A549 (cell line): ENCODE data around the gene UFSP1.

Experiments used
- BHLHE40 ChIP-seq: IDR thresholded peaks from 2 replicates; pipeline ENCODE4 v1.6.1; 2012; ENCODE audit warnings: low read depth, low read length, inconsistent platforms
- MYC ChIP-seq: IDR thresholded peaks from 2 replicates; pipeline ENCODE4 v1.6.1; 2012; ENCODE audit warnings: mild to moderate bottlenecking, inconsistent platforms, low read length, improper control_type of control experiment, borderline replicate concordance
- RAD21 ChIP-seq, 2 experiments: fragments of >200 bp in 1 of 2; sonication (Bioruptor Twin) in 1 of 2; formaldehyde crosslinking in 1 of 2; IDR thresholded peaks in 1 of 2; conservative IDR thresholded peaks in 1 of 2; 2 replicates in 1 of 2; 3 replicates in 1 of 2; pipeline ENCODE4 v1.6.1; 2012 to 2018; ENCODE audit warnings: inconsistent platforms in 1 of 2
- RCOR1 ChIP-seq: fragments of 150-350 bp; IDR thresholded peaks from 2 replicates; pipeline ENCODE4 v1.6.1; 2014; ENCODE audit warnings: antibody characterized with exemption, low read length, low read depth
- TF ChIP-seq, protein P1 (sequence below): fragments of >200 bp; sonication (Bioruptor Twin); formaldehyde crosslinking; IDR thresholded peaks from 3 replicates; pipeline ENCODE4 v1.5.1; 2016
- TF ChIP-seq, protein P2 (sequence below): fragments of 250-450 bp; sonication (Bioruptor Pico); IDR thresholded peaks from 2 replicates; pipeline ENCODE4 v1.5.0; 2020; ENCODE audit warnings: low read depth, mild to moderate bottlenecking, moderate library complexity
- TF ChIP-seq, protein P3 (sequence below): fragments of 450-650 bp; IDR thresholded peaks from 2 replicates; pipeline ENCODE4 v1.6.1; 2014; ENCODE audit warnings: antibody characterized with exemption

DNA sequence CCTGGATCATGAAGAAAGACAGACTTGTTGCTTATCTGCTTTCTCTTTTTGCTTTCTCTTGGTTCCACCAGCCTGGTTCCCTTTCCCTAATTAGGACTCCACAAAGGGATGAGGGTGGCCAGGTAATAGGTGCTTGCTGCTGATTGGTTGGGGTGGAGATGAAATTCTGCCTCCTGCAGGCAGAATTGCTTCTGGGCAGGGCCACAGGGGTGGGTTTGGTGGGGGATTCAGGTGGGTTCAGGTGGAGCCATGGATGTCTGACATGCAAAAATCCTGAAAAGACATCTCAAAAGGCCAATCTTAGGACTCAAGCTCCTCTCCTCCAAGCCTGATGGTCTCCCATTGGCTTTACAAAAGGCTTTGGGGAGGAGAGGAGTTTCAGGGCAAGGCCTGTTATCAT lies 31.5 kb upstream of the UFSP1 start:
- TF ChIP-seq, protein P1, sequence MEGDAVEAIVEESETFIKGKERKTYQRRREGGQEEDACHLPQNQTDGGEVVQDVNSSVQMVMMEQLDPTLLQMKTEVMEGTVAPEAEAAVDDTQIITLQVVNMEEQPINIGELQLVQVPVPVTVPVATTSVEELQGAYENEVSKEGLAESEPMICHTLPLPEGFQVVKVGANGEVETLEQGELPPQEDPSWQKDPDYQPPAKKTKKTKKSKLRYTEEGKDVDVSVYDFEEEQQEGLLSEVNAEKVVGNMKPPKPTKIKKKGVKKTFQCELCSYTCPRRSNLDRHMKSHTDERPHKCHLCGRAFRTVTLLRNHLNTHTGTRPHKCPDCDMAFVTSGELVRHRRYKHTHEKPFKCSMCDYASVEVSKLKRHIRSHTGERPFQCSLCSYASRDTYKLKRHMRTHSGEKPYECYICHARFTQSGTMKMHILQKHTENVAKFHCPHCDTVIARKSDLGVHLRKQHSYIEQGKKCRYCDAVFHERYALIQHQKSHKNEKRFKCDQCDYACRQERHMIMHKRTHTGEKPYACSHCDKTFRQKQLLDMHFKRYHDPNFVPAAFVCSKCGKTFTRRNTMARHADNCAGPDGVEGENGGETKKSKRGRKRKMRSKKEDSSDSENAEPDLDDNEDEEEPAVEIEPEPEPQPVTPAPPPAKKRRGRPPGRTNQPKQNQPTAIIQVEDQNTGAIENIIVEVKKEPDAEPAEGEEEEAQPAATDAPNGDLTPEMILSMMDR, result no peak
- TF ChIP-seq, protein P2, sequence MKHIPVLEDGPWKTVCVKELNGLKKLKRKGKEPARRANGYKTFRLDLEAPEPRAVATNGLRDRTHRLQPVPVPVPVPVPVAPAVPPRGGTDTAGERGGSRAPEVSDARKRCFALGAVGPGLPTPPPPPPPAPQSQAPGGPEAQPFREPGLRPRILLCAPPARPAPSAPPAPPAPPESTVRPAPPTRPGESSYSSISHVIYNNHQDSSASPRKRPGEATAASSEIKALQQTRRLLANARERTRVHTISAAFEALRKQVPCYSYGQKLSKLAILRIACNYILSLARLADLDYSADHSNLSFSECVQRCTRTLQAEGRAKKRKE, result no peak
- no peak for TF ChIP-seq RCOR1
- no peak for TF ChIP-seq RAD21 (conservative IDR thresholded peaks at IDR 0.05 in 1 of 2, IDR thresholded peaks at IDR 0.05 in 1 of 2)
- TF ChIP-seq BHLHE40, result no peak
- TF ChIP-seq MYC, result no peak
- TF ChIP-seq, protein P3, sequence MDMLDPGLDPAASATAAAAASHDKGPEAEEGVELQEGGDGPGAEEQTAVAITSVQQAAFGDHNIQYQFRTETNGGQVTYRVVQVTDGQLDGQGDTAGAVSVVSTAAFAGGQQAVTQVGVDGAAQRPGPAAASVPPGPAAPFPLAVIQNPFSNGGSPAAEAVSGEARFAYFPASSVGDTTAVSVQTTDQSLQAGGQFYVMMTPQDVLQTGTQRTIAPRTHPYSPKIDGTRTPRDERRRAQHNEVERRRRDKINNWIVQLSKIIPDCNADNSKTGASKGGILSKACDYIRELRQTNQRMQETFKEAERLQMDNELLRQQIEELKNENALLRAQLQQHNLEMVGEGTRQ, result no peak
